ENCODE data around the gene ACTN1. TPM values are rescaled to one million over a fixed set of nuclear protein-coding genes. Genes with fewer than 3 reads are reported as not detected.

ACTN1 gene
- total RNA-seq, 3 donors from 2014 or later: 93.7 to 607 (median 128) TPM

- intact Hi-C loops (cut with DNase I, micrococcal nuclease): no loop called here
- TF ChIP-seq, protein P1, sequence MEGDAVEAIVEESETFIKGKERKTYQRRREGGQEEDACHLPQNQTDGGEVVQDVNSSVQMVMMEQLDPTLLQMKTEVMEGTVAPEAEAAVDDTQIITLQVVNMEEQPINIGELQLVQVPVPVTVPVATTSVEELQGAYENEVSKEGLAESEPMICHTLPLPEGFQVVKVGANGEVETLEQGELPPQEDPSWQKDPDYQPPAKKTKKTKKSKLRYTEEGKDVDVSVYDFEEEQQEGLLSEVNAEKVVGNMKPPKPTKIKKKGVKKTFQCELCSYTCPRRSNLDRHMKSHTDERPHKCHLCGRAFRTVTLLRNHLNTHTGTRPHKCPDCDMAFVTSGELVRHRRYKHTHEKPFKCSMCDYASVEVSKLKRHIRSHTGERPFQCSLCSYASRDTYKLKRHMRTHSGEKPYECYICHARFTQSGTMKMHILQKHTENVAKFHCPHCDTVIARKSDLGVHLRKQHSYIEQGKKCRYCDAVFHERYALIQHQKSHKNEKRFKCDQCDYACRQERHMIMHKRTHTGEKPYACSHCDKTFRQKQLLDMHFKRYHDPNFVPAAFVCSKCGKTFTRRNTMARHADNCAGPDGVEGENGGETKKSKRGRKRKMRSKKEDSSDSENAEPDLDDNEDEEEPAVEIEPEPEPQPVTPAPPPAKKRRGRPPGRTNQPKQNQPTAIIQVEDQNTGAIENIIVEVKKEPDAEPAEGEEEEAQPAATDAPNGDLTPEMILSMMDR (IDR thresholded peaks at IDR 0.05): no peak
- no peaks in the 10 kb centered on the region for H3K9me3 ChIP-seq
- H3K36me3 ChIP-seq (ENCODE audit: low read depth): no peaks in the 10 kb centered on the region
- H3K4me3 ChIP-seq: no peak overlapping the region
- H3K4me1 ChIP-seq (ENCODE audit: low read depth): peaks cover 9% of the 10 kb centered on the region
- ATAC-seq (peak; percentile 8), DNase-seq (no peak)
Observed at GRCh38 chr14:68928770-68929550, 50.1 kb downstream of the ACTN1 start.

- ATAC-seq (peak; percentile 60), DNase-seq (no peak)
- TF ChIP-seq, protein P1 (IDR thresholded peaks at IDR 0.05): no peak
- no peaks in the 10 kb centered on the region for H3K36me3 ChIP-seq (ENCODE audit: low read depth)
- H3K4me1 ChIP-seq (ENCODE audit: low read depth): peaks cover 9% of the 10 kb centered on the region
- intact Hi-C loops (cut with DNase I, micrococcal nuclease): no loop called here
- H3K9me3 ChIP-seq: no peaks in the 10 kb centered on the region
- no peak overlapping the region for H3K4me3 ChIP-seq
Observed at GRCh38 chr14:68927956-68928675, 51.0 kb downstream of the ACTN1 start.

DNA sequence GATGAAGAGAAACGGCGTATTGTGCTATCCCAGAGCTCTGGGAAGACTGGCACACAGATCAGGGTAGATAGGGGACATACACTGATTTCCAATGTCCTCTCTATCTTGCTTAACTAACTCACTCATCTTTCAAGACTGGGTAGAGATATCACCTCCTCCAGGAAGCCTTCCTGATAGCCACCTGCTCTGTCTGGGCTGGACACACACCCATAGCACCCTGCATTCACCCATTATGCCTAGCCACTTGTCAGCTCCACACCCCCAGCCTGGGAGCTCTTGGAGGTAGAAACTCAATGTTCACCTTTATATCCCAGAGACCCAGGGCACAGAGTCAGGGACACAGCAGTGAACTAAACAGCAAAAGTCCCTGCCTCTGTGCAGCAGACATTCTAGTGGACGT lies 52.0 kb downstream of the ACTN1 start:
- Histone ChIP-seq H3K9me3 (no peaks in the 10 kb centered on the region), H3K4me1 (ENCODE audit: low read depth) (peaks cover 11% of the 10 kb centered on the region), H3K4me3 (no peak overlapping the region), H3K36me3 (ENCODE audit: low read depth) (no peaks in the 10 kb centered on the region)
- ATAC-seq (no peak), DNase-seq (no peak)
- TF ChIP-seq, protein P1 (IDR thresholded peaks at IDR 0.05): no peak
- intact Hi-C loops (cut with DNase I, micrococcal nuclease): no loop called here

DNA sequence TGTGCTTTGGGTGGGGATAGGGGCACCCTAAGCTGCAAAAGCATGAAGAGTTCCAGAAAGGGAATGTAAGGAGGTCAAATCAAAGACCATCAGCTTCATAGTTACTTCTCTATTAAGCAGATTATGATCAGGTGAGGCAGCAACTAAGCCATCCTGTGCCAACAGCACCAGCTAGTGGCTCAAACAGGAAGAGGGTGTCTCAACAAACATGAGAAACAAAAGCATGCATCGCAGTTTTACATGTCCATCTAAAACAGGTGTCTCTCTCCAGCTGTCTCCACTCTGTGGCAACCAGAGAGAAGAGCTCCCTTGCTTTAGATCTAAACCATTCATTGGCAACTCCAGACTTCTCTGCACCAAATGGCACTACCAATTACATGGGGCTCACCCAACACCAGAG lies 52.9 kb downstream of the ACTN1 start:
- no peak overlapping the region for H3K4me3 ChIP-seq
- peaks cover 12% of the 10 kb centered on the region for H3K4me1 ChIP-seq (ENCODE audit: low read depth)
- no peaks in the 10 kb centered on the region for H3K36me3 ChIP-seq (ENCODE audit: low read depth)
- H3K9me3 ChIP-seq: no peaks in the 10 kb centered on the region
- ATAC-seq (no peak), DNase-seq (no peak)
- intact Hi-C loops (cut with DNase I, micrococcal nuclease): no loop called here
- TF ChIP-seq, protein P1 (IDR thresholded peaks at IDR 0.05): no peak

DNA sequence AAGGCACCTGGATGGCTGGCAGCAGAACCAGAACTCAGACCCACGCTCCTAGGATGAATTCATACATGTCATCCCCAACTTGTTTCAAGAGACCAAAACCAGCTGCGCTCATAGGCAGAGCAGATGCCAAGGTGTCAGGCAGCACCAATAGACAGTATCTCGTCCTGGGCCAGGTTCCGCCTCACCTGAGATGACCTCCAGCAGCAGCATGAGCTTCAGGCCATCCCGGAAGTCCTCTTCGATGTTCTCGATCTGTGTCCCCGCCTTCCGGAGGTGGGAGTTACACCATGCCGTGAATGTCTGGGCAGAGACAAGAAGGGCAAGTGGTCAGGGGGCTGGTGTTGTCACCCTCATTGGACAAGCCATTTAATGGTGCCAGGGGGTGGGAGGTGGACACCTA lies 53.7 kb downstream of the ACTN1 start:
- DNase-seq: no peak
- peaks cover 12% of the 10 kb centered on the region for H3K4me1 ChIP-seq (ENCODE audit: low read depth)
- TF ChIP-seq, protein P1 (IDR thresholded peaks at IDR 0.05): no peak
- H3K36me3 ChIP-seq (ENCODE audit: low read depth): no peaks in the 10 kb centered on the region
- no peak overlapping the region for H3K4me3 ChIP-seq
- intact Hi-C loops (cut with DNase I, micrococcal nuclease): no loop called here
- no peaks in the 10 kb centered on the region for H3K9me3 ChIP-seq
- ATAC-seq: no peak

Data from mucosa of descending colon (tissue), 3 donors.